Measurements from ENCODE around the gene STIMATE.

STIMATE gene

GRCh38 chr3:52813810-52814209 is 83.5 kb downstream of the STIMATE start:
- no peak for DNase-seq

GRCh38 chr3:52811452-52812011 is 85.8 kb downstream of the STIMATE start:
- DNase-seq: no peak

GRCh38 chr3:52810923-52811322 is 86.4 kb downstream of the STIMATE start:
- no peak for DNase-seq

GRCh38 chr3:52809662-52810377 is 87.5 kb downstream of the STIMATE start:
- DNase-seq: no peak

- no peak for DNase-seq
Observed at GRCh38 chr3:52809149-52809548, 88.2 kb downstream of the STIMATE start.

- DNase-seq: no peak
Observed at GRCh38 chr3:52805270-52806039, 91.9 kb downstream of the STIMATE start.

GRCh38 chr3:52801839-52802238 is 95.5 kb downstream of the STIMATE start:
- no peak for DNase-seq

GRCh38 chr3:52800079-52800478 is 97.3 kb downstream of the STIMATE start:
- DNase-seq: no peak

- DNase-seq: peak; percentile 73
Observed at GRCh38 chr3:52798978-52799476, 98.3 kb downstream of the STIMATE start.

GRCh38 chr3:52798376-52798977 is 98.9 kb downstream of the STIMATE start:
- DNase-seq: no peak

GRCh38 chr3:52796411-52796810 is 100.9 kb downstream of the STIMATE start:
- DNase-seq: no peak

GRCh38 chr3:52795298-52795900 is 101.9 kb downstream of the STIMATE start:
- no peak for DNase-seq

GRCh38 chr3:52794612-52795099 is 102.7 kb downstream of the STIMATE start, which contains the start of gene ITIH3:
Gene ITIH3 (plus strand): TSS chr3:52794796. CDS start chr3:52794804, 8 bp downstream.
- DNase-seq: no peak

GRCh38 chr3:52793702-52794611 is 103.4 kb downstream of the STIMATE start:
- no peak for DNase-seq

GRCh38 chr3:52792961-52793695 is 104.2 kb downstream of the STIMATE start:
- DNase-seq: no peak

GRCh38 chr3:52792413-52792812 is 104.9 kb downstream of the STIMATE start:
- DNase-seq: no peak

GRCh38 chr3:52791928-52792327 is 105.4 kb downstream of the STIMATE start:
- no peak for DNase-seq

- no peak for DNase-seq
Observed at GRCh38 chr3:52791366-52791765, 106.0 kb downstream of the STIMATE start.

- no peak for DNase-seq
Observed at GRCh38 chr3:52790741-52791140, 106.6 kb downstream of the STIMATE start.

GRCh38 chr3:52790337-52790736 is 107.0 kb downstream of the STIMATE start:
- DNase-seq: no peak

GRCh38 chr3:52789746-52790040 is 107.7 kb downstream of the STIMATE start:
- DNase-seq: no peak
